LNCaP clone FGC (cell line): Measurements from ENCODE around the gene ESRRB.
A peak's percentile ranks its signal among the peaks of the same experiment; 100 is the strongest.

Source experiments
- DNase-seq: peaks from one replicate; pipeline ENCODE4 v3.0.0-alpha.2; 2011; ENCODE audit warnings: low read depth
- H3K4me3 ChIP-seq: 2 replicates; pipeline ENCODE4 v1.5.1; 2011; ENCODE audit warnings: mild to moderate bottlenecking, low read depth, low read length, control low read depth
- CTCF ChIP-seq: IDR thresholded peaks from 2 replicates; pipeline ENCODE4 v1.5.1; 2012; ENCODE audit warnings: mild to moderate bottlenecking; ENCODE audit not compliant: control insufficient read depth, insufficient read depth; ENCODE audit errors: extremely low read depth

ESRRB gene

GRCh38 chr14:76461886-76462285 is 85.9 kb downstream of the ESRRB start:
- H3K4me3 ChIP-seq: no peak overlapping the region
- DNase-seq: no peak
- TF ChIP-seq CTCF: no peak

GRCh38 chr14:76462330-76462729 is 86.4 kb downstream of the ESRRB start:
- no peak for DNase-seq
- no peak for TF ChIP-seq CTCF
- H3K4me3 ChIP-seq: no peak overlapping the region

GRCh38 chr14:76463105-76463504 is 87.2 kb downstream of the ESRRB start:
- peak; percentile 7 for DNase-seq
- no peak for TF ChIP-seq CTCF
- H3K4me3 ChIP-seq: no peak overlapping the region

- TF ChIP-seq CTCF: no peak
- DNase-seq: no peak
- no peak overlapping the region for H3K4me3 ChIP-seq
Measured at GRCh38 chr14:76464856-76465255, 88.9 kb downstream of the ESRRB start.

DNA sequence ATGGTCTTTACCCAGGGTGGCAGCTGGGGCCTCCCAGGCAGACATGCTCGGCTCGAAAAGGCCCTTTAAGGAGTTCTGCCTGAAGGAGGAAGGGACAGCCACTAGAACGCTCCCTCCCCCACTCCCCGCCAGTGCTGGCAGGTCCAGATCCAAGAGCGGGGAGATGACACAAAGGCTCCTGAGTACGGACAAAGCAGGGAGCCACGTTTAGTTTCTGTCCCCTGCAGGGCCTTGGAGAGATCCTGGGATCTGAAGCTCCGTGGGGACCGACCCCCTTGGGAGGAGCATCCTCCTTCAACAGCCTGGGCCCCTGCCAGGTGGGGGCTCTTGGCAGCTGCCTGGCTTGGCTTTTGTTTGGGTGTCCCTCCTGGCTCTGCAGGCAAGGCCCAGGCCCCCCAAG is 89.7 kb downstream of the ESRRB start:
- DNase-seq: no peak
- TF ChIP-seq CTCF: no peak
- no peak overlapping the region for H3K4me3 ChIP-seq

DNA sequence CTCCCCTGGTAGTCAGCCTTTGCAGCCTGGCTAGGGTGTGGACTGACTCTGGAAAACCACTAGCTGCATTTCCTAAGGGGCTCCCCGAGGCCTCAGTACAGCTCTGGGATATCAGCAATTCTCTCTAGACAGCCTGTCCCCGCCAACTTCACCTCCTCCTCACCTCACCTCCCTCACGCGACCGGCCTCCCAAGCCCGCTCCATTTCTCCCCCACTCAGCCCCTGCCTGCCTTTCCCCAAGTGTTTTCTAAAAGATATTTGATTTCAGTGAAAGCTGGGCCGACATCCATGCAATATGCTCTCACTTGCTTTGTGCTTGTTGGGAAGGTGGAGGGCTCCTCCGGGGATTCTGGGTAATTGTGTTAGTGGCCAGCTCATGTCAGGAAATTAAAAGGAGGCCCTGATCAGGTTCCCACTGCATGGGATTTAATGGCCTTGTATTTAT is 91.8 kb downstream of the ESRRB start:
- TF ChIP-seq CTCF: no peak
- no peak for DNase-seq
- no peak overlapping the region for H3K4me3 ChIP-seq

GRCh38 chr14:76472199-76472723 is 96.3 kb downstream of the ESRRB start:
- no peak overlapping the region for H3K4me3 ChIP-seq
- no peak for TF ChIP-seq CTCF
- no peak for DNase-seq
